ENCODE data around the gene BSND.

DNA sequence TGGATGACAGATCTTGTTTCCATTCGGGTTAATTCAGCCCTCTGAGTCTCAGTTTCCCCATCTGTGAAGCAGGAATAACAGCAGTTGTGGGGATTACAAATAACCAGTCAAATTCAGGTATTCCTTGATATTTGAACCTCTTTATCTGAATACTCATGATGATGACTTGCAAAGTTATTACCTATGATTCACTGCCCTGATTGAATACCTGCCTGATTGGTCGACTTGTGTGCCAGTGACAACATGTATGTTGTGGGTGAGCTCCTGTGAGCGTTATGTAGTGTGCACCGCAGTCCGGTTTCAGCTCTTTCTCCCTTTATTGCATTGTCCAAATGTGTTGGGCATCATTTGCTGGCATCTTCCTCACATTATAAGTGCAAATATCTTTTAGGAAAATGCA is 27.8 kb upstream of the BSND start:
- TF ChIP-seq RBM22 (IDR thresholded peaks at IDR 0.05; ENCODE audit: low read depth, low read length, poor library complexity, severe bottlenecking), result no peak
- no peak for TF ChIP-seq GTF2F1 (IDR thresholded peaks at IDR 0.05; ENCODE audit: low read depth, low read length)
- TF ChIP-seq, protein P1, sequence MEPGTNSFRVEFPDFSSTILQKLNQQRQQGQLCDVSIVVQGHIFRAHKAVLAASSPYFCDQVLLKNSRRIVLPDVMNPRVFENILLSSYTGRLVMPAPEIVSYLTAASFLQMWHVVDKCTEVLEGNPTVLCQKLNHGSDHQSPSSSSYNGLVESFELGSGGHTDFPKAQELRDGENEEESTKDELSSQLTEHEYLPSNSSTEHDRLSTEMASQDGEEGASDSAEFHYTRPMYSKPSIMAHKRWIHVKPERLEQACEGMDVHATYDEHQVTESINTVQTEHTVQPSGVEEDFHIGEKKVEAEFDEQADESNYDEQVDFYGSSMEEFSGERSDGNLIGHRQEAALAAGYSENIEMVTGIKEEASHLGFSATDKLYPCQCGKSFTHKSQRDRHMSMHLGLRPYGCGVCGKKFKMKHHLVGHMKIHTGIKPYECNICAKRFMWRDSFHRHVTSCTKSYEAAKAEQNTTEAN (CRISPR knock-in tag; IDR thresholded peaks at IDR 0.05), result no peak
- TF ChIP-seq MXI1 (IDR thresholded peaks at IDR 0.05; ENCODE audit: low read depth, low read length), result no peak
- TF ChIP-seq ZFP36 (IDR thresholded peaks at IDR 0.05; ENCODE audit: low read depth, low read length, partially characterized antibody), result no peak
- TF ChIP-seq, protein P2, sequence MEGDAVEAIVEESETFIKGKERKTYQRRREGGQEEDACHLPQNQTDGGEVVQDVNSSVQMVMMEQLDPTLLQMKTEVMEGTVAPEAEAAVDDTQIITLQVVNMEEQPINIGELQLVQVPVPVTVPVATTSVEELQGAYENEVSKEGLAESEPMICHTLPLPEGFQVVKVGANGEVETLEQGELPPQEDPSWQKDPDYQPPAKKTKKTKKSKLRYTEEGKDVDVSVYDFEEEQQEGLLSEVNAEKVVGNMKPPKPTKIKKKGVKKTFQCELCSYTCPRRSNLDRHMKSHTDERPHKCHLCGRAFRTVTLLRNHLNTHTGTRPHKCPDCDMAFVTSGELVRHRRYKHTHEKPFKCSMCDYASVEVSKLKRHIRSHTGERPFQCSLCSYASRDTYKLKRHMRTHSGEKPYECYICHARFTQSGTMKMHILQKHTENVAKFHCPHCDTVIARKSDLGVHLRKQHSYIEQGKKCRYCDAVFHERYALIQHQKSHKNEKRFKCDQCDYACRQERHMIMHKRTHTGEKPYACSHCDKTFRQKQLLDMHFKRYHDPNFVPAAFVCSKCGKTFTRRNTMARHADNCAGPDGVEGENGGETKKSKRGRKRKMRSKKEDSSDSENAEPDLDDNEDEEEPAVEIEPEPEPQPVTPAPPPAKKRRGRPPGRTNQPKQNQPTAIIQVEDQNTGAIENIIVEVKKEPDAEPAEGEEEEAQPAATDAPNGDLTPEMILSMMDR (IDR thresholded peaks at IDR 0.05 in 2 of 3, conservative IDR thresholded peaks at IDR 0.05 in 1 of 3; ENCODE audit: insufficient read depth in 2 of 3, low read depth in 1 of 3, low read length in 3 of 3), result no peak
